ENCODE data around the gene PDK2.

DNA sequence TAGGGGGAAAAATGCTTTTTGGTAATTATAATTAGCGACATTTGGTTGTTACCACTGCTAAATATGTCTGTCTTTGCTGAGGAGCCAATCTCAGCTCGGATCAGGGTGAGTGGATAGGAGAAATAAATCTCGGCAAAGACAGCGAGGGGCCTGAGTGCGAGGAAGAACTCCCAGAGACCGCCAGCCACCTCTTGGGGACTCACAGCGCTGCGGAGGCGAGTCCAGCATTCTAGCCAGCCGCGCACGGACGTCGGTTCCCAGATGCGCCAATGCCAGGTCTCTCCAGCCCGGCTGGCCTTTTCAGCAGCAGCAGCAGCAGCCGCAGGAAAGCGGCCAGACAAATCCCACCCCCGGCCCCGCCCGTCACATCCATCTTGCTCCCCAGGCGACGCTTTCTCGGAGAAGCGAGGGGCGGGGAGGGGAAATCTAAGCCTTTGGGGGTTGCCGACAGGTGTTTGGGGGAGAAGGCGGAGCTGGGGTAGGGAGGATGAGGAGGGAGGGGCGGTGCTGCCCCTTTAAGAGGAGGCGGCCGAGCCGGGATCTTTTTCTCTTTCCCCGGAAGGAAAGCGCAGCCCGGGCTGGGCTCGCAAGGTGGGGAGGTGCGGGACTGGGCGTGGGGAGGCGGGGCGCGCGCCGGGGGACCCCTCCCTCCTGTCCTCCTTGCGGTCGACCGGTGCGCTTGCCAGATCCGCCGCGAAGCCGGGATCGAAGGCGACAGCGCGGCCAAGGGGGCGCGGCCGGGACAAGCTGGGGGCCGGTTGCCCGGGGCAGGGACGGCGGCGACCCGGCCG is 39.5 kb upstream of the PDK2 start, which contains the start of gene ITGA3:
- peak; percentile 51 for TF ChIP-seq POLR2AphosphoS5 (IDR thresholded peaks at IDR 0.05)
- TF ChIP-seq, protein P1, sequence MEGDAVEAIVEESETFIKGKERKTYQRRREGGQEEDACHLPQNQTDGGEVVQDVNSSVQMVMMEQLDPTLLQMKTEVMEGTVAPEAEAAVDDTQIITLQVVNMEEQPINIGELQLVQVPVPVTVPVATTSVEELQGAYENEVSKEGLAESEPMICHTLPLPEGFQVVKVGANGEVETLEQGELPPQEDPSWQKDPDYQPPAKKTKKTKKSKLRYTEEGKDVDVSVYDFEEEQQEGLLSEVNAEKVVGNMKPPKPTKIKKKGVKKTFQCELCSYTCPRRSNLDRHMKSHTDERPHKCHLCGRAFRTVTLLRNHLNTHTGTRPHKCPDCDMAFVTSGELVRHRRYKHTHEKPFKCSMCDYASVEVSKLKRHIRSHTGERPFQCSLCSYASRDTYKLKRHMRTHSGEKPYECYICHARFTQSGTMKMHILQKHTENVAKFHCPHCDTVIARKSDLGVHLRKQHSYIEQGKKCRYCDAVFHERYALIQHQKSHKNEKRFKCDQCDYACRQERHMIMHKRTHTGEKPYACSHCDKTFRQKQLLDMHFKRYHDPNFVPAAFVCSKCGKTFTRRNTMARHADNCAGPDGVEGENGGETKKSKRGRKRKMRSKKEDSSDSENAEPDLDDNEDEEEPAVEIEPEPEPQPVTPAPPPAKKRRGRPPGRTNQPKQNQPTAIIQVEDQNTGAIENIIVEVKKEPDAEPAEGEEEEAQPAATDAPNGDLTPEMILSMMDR (IDR thresholded peaks at IDR 0.05): no peak
